C4-2B (cell line): ENCODE data around the gene COL4A1.

Source experiments
- H3K27ac ChIP-seq: fragments of 450-650 bp; 2 replicates; pipeline ENCODE4 v1.5.1; 2017
- ZFX ChIP-seq: fragments of 450-650 bp; IDR thresholded peaks from 2 replicates; pipeline ENCODE4 v1.6.1; 2017
- TF ChIP-seq, protein P1 (sequence below): fragments of 450-650 bp; conservative IDR thresholded peaks from 2 replicates; pipeline ENCODE4 v1.5.1; 2017; ENCODE audit warnings: mild to moderate bottlenecking

Gene COL4A1

DNA sequence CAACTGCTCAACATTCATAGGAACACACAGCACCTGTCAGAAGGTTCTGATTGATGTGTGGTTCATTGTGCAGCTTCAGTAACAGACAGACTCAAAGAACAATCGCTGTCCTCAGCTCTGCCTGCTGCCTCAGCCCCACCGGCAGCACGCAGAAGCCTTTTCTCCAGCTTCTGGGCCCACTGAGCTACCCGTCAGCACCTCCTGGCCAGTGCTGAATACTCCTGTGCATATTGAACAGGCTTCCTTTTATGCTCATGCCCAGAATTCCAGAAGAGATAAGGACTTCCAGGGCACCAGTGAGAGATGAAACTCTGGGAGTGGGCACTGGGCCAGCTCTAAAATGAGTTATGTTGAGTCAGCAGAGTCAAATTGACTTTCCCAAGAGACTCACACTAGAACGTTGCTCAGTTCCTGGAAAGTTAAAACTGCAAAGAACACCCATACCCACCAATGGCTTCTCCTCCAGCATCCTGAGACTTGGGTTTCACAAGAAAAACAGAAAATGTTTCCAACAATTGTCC is 119.3 kb downstream of the COL4A1 start:
- H3K27ac ChIP-seq, result no peak overlapping the region
- TF ChIP-seq ZFX, result no peak
- TF ChIP-seq, protein P1, sequence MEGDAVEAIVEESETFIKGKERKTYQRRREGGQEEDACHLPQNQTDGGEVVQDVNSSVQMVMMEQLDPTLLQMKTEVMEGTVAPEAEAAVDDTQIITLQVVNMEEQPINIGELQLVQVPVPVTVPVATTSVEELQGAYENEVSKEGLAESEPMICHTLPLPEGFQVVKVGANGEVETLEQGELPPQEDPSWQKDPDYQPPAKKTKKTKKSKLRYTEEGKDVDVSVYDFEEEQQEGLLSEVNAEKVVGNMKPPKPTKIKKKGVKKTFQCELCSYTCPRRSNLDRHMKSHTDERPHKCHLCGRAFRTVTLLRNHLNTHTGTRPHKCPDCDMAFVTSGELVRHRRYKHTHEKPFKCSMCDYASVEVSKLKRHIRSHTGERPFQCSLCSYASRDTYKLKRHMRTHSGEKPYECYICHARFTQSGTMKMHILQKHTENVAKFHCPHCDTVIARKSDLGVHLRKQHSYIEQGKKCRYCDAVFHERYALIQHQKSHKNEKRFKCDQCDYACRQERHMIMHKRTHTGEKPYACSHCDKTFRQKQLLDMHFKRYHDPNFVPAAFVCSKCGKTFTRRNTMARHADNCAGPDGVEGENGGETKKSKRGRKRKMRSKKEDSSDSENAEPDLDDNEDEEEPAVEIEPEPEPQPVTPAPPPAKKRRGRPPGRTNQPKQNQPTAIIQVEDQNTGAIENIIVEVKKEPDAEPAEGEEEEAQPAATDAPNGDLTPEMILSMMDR, result no peak

DNA sequence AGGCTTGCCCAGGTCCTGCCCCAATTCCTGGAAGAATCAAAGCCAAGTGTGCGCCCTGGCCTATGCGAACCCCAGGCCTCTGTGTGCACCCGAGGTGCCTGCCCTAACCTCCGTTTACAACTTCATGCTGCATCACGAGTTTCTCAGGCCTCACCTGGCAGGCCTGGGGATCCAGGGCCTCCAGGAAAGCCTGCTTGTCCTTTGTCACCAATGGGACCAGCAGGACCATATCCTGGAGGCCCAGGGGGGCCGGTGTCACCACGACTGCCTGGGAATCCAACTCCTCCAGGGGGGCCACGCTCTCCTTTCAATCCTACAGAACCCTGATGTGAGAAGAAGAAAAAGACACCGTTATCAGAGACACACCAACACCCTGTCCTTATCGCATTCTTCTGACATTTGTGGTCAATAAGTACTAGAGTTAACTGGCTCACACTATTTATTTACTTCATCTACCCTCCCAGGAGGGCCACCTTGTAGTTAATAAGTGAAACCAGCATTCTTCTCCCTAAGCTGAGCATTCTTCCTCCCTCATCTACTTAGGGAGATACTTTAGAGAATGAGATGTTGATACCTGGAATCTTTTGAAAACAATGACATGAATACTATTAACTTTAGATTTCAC is 120.6 kb downstream of the COL4A1 start:
- TF ChIP-seq, protein P1, result no peak
- no peak for TF ChIP-seq ZFX

DNA sequence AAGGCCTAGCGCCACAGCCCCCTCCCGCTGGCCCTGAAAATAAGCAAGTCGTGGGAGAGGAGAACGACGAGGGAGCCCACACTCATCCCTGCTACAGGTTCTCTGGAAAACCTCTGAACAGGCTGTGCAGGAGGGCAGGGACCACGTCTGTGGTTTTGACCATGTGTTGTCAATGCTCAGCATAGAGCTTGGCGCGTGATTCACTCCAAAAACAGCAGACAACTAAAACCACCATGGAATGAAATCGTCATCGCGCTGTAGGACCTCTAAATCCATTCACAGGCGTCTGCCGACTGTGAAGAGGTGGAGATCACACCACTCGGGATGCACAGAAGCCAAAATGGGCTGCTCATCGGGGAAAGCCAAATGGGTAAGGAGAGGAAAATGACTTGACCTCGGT is 121.3 kb downstream of the COL4A1 start:
- no peak overlapping the region for H3K27ac ChIP-seq
- TF ChIP-seq, protein P1, result no peak
- TF ChIP-seq ZFX, result no peak

More for the DNA sequence above, 120.6 kb downstream of the COL4A1 start:
- no peak overlapping the region for H3K27ac ChIP-seq

DNA sequence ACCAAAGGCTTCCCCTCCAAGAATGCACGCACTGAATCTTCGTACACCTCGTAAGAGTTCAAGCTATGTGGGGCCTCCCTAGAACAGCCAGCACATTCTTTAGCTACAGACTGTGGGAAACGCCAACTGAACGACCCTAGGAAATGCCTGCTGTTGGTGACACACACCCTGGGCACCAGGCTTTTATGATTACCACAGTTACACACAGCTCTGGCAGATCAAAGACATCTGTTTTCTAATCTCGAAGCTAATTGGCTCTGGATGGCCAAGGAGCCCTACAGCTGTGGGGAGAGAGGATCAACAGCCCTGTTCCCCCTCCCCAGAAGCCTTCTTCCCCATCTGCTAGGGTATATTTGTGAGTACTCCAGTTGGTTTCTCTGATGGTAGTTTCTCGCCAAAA is 123.0 kb downstream of the COL4A1 start:
- no peak overlapping the region for H3K27ac ChIP-seq
- no peak for TF ChIP-seq ZFX
- TF ChIP-seq, protein P1, result no peak

DNA sequence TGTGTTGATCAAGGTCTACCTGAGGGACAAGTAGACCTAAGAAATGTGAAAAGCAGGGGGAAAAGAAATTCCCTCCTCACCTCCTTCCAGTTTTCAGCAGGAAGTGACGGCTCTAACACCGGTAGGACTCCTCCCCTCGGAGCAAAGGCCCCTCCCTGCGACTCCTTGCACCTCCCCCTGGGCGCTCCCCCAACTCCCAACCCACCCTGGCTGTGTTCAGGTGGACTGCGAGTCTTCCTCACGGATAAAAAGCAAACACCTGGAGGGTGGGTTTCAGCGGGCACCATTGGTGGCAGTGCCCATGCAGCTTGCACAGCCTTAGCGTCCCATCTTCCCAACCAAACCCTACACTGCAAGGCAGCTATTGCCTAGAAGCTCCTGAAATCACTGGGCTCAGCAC is 124.5 kb downstream of the COL4A1 start:
- no peak overlapping the region for H3K27ac ChIP-seq
- no peak for TF ChIP-seq ZFX
- TF ChIP-seq, protein P1, result no peak

DNA sequence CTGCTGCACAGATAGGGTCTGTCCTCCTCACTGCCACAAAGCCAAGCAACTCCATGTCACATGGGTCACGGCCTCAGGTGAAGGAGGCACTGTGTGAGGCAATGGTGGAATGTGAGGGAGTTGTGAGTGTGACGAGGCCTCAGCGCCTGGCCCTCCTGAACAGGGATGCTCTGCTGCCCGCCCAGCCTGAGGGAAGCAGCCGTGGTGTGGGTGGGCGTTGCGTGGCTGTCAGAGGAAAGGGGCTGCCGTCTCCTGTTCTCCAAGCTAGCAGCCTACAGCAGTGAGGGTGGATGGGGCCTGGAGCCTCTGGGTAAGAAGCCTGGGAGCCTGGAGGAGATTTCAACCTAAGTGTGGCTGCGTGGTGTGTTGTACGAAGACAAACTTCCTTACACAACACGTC is 125.0 kb downstream of the COL4A1 start:
- no peak overlapping the region for H3K27ac ChIP-seq
- TF ChIP-seq ZFX, result no peak
- TF ChIP-seq, protein P1, result no peak

DNA sequence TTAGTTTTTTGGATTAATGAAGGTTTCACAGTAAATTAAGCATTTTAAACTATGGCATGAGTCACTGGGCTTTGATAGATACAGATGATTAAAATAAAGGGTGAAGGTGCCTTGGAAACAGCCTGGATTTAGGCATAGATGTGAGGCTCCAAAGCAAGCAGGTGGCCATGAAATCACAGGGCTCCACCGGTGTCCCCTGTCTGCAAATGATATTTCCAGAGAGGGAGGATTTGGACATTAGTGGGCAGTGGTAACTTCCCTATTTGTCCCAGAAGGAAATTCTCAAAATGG is 127.2 kb downstream of the COL4A1 start:
- no peak overlapping the region for H3K27ac ChIP-seq
- TF ChIP-seq, protein P1, result no peak
- no peak for TF ChIP-seq ZFX
